HUES6 (cell line): ENCODE results near the gene PTGER4.

Experiments used
- H3K27ac ChIP-seq: 2 replicates; pipeline ENCODE4 v1.7.0; 2013; ENCODE audit warnings: low read depth, mild to moderate bottlenecking, low read length, inconsistent platforms
- H3K27me3 ChIP-seq: 2 replicates; pipeline ENCODE4 v1.6.1; 2013; ENCODE audit warnings: low read length; ENCODE audit not compliant: control insufficient read depth, insufficient read depth
- H3K36me3 ChIP-seq: 2 replicates; pipeline ENCODE4 v1.6.1; 2013; ENCODE audit warnings: low read length; ENCODE audit not compliant: control insufficient read depth, insufficient read depth
- H3K4me1 ChIP-seq: 2 replicates; pipeline ENCODE4 v1.6.1; 2013; ENCODE audit warnings: low read length; ENCODE audit not compliant: control insufficient read depth, insufficient read depth
- H3K4me3 ChIP-seq: 2 replicates; pipeline ENCODE4 v1.5.1; 2013; ENCODE audit warnings: low read depth, low read length
- H3K9ac ChIP-seq: one replicate; pipeline ENCODE4 v1.6.1; 2013; ENCODE audit warnings: mild to moderate bottlenecking, low read length
- H3K9me3 ChIP-seq: 2 replicates; pipeline ENCODE4 v1.6.1; 2013; ENCODE audit warnings: low read depth, low read length; ENCODE audit not compliant: control insufficient read depth, insufficient read depth

Gene PTGER4

GRCh38 chr5:40681363-40682153 is 1.8 kb downstream of the PTGER4 start:
- no peak overlapping the region for H3K27ac ChIP-seq
- peaks cover 52% of the 10 kb centered on the region for H3K27me3 ChIP-seq
- no peaks in the 10 kb centered on the region for H3K9me3 ChIP-seq
- H3K4me3 ChIP-seq = peak overlapping the region; percentile 79
- H3K36me3 ChIP-seq = no peaks in the 10 kb centered on the region
- peaks cover 18% of the 10 kb centered on the region for H3K4me1 ChIP-seq
- peak overlapping the region; percentile 5 for H3K9ac ChIP-seq

GRCh38 chr5:40682154-40683017 is 2.7 kb downstream of the PTGER4 start:
- Histone ChIP-seq H3K27me3 (peaks cover 52% of the 10 kb centered on the region), H3K4me3 (peak overlapping the region; percentile 79), H3K9ac (no peak overlapping the region), H3K27ac (no peak overlapping the region), H3K36me3 (no peaks in the 10 kb centered on the region), H3K9me3 (no peaks in the 10 kb centered on the region), H3K4me1 (peaks cover 10% of the 10 kb centered on the region)

- H3K27ac ChIP-seq = no peak overlapping the region
- no peaks in the 10 kb centered on the region for H3K9me3 ChIP-seq
- no peaks in the 10 kb centered on the region for H3K36me3 ChIP-seq
- peaks cover 10% of the 10 kb centered on the region for H3K4me1 ChIP-seq
- H3K9ac ChIP-seq = no peak overlapping the region
- no peak overlapping the region for H3K4me3 ChIP-seq
- peaks cover 48% of the 10 kb centered on the region for H3K27me3 ChIP-seq
Measured at GRCh38 chr5:40683305-40683704, 3.6 kb downstream of the PTGER4 start.

GRCh38 chr5:40685193-40685592 is 5.5 kb downstream of the PTGER4 start:
- H3K36me3 ChIP-seq = no peaks in the 10 kb centered on the region

GRCh38 chr5:40685976-40686486 is 6.3 kb downstream of the PTGER4 start:
- Histone ChIP-seq H3K9ac (no peak overlapping the region), H3K36me3 (no peaks in the 10 kb centered on the region), H3K4me1 (peaks cover 4% of the 10 kb centered on the region), H3K4me3 (no peak overlapping the region), H3K27ac (no peak overlapping the region), H3K9me3 (no peaks in the 10 kb centered on the region), H3K27me3 (peaks cover 28% of the 10 kb centered on the region)

More at GRCh38 chr5:40685193-40685592, 5.5 kb downstream of the PTGER4 start:
- Histone ChIP-seq H3K27ac (no peak overlapping the region), H3K4me1 (peaks cover 10% of the 10 kb centered on the region), H3K4me3 (no peak overlapping the region), H3K9me3 (no peaks in the 10 kb centered on the region), H3K9ac (no peak overlapping the region), H3K27me3 (peaks cover 36% of the 10 kb centered on the region)

GRCh38 chr5:40687321-40687720 is 7.6 kb downstream of the PTGER4 start:
- Histone ChIP-seq H3K36me3 (no peaks in the 10 kb centered on the region), H3K27ac (no peak overlapping the region), H3K9ac (no peak overlapping the region), H3K4me3 (no peak overlapping the region), H3K9me3 (no peaks in the 10 kb centered on the region), H3K4me1 (no peaks in the 10 kb centered on the region), H3K27me3 (peaks cover 15% of the 10 kb centered on the region)

GRCh38 chr5:40688127-40688761 is 8.5 kb downstream of the PTGER4 start:
- no peaks in the 10 kb centered on the region for H3K36me3 ChIP-seq
- H3K27me3 ChIP-seq = peaks cover 6% of the 10 kb centered on the region
- H3K4me3 ChIP-seq = no peak overlapping the region
- no peaks in the 10 kb centered on the region for H3K4me1 ChIP-seq
- no peak overlapping the region for H3K9ac ChIP-seq
- no peaks in the 10 kb centered on the region for H3K9me3 ChIP-seq
- H3K27ac ChIP-seq = no peak overlapping the region

- no peaks in the 10 kb centered on the region for H3K9me3 ChIP-seq
- H3K4me3 ChIP-seq = no peak overlapping the region
- H3K36me3 ChIP-seq = no peaks in the 10 kb centered on the region
- H3K4me1 ChIP-seq = no peaks in the 10 kb centered on the region
- 0 out of 2 replicates have a peak overlapping the region, but pooled peaks have one; percentile 31 for H3K27ac ChIP-seq
- no peaks in the 10 kb centered on the region for H3K27me3 ChIP-seq
- H3K9ac ChIP-seq = no peak overlapping the region
Measured at GRCh38 chr5:40688996-40689395, 9.3 kb downstream of the PTGER4 start.

- H3K4me1 ChIP-seq = no peaks in the 10 kb centered on the region
- H3K9me3 ChIP-seq = no peaks in the 10 kb centered on the region
- H3K27ac ChIP-seq = no peak overlapping the region
- H3K27me3 ChIP-seq = no peaks in the 10 kb centered on the region
- no peaks in the 10 kb centered on the region for H3K36me3 ChIP-seq
- H3K9ac ChIP-seq = no peak overlapping the region
- H3K4me3 ChIP-seq = no peak overlapping the region
Measured at GRCh38 chr5:40689438-40689837, 9.7 kb downstream of the PTGER4 start.

GRCh38 chr5:40690267-40690666 is 10.6 kb downstream of the PTGER4 start:
- H3K27me3 ChIP-seq = no peaks in the 10 kb centered on the region
- H3K27ac ChIP-seq = no peak overlapping the region
- H3K4me3 ChIP-seq = no peak overlapping the region
- no peaks in the 10 kb centered on the region for H3K4me1 ChIP-seq
- H3K36me3 ChIP-seq = no peaks in the 10 kb centered on the region
- H3K9ac ChIP-seq = no peak overlapping the region
- no peaks in the 10 kb centered on the region for H3K9me3 ChIP-seq
